LNCaP clone FGC (cell line): ENCODE data around the gene CMSS1.

Experiments used
- DNase-seq: peaks from one replicate; pipeline ENCODE4 v3.0.0-alpha.2; 2011; ENCODE audit warnings: low read depth
- H3K4me3 ChIP-seq: 2 replicates; pipeline ENCODE4 v1.5.1; 2011; ENCODE audit warnings: mild to moderate bottlenecking, low read depth, low read length, control low read depth
- CTCF ChIP-seq: IDR thresholded peaks from 2 replicates; pipeline ENCODE4 v1.5.1; 2012; ENCODE audit warnings: mild to moderate bottlenecking; ENCODE audit not compliant: control insufficient read depth, insufficient read depth; ENCODE audit errors: extremely low read depth

Gene CMSS1

DNA sequence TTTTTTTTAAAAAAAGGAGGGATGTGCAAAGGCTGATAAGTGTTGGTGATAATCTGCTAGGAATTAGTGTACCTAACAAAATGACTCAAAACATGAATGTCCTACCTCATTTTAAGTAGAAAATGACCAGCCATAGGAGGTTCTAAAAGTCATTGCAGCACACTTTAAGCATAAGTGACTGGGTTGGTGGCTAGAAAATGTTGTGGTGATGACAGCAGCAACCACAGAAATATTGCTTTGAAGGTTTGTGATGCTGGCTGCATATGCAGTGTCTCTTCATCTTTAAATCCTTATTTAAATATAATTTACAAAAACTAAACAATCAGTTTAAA lies 55.2 kb downstream of the CMSS1 start:
- no peak overlapping the region for H3K4me3 ChIP-seq
- TF ChIP-seq CTCF, result no peak
- DNase-seq, result no peak

GRCh38 chr3:99873269-99874102 lies 55.8 kb downstream of the CMSS1 start:
- TF ChIP-seq CTCF, result no peak
- H3K4me3 ChIP-seq, result no peak overlapping the region
- DNase-seq, result no peak

DNA sequence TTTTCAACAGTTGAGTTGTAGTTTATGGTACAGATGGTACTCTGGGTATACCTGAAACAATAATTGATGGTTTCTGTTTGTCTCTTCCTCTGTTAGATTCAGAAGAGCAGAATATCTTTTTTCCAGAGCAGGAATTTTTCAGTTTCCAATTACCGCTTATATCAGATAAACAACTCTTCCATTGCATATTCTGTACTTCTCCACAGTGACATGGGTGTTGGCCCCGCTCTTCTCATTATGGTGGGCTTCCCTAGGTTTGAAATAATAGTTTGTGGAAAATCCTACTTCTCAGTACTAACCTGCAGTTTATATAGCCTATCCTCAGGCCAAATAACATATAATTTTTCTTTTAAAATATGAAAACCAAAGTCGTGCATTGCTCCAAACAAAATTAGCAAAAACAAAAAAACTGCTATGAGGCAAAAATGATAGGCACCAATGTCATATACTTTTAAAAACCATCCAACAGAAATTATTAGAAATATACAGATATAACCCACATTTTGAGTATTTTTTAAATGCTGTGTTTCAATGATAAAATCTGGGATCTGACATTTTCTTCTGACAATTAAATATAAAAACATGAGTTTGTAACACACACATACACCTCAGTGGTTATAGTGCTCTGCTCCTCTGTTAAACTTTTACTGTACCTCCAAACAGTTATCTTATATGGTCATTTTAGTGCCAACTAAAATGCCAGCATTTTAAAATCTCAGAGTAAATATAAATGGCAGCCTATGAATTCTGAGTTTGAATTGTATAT lies 56.8 kb downstream of the CMSS1 start:
- no peak for TF ChIP-seq CTCF
- DNase-seq, result no peak
- no peak overlapping the region for H3K4me3 ChIP-seq

DNA sequence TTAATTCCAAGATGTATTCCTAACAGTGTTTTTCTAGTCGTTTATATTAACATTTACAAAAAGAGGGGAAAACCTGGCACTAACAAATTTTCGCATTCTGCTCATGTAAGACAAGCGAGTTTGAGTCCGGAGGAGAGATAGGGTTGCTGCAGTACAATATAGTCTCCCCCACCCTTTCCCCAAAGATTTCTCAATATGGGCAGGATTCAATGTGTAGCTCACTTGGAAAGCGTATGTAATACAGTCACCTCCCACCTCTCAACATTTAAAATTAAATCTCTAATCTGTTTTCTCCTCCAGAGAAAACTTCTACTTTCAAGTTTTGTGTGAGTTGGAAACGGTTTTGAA lies 57.9 kb downstream of the CMSS1 start:
- H3K4me3 ChIP-seq, result no peak overlapping the region
- DNase-seq, result no peak
- TF ChIP-seq CTCF, result no peak

GRCh38 chr3:99875929-99876841 lies 58.5 kb downstream of the CMSS1 start:
- H3K4me3 ChIP-seq, result no peak overlapping the region
- DNase-seq, result no peak
- TF ChIP-seq CTCF, result no peak

GRCh38 chr3:99877031-99877579 lies 59.4 kb downstream of the CMSS1 start:
- TF ChIP-seq CTCF, result no peak
- DNase-seq, result no peak
- H3K4me3 ChIP-seq, result no peak overlapping the region
